GM18505 (cell line): ENCODE measurements around the gene PTGDR2.

ENCODE experiments used
- ATAC-seq: cut with Tn5 transposase; IDR thresholded peaks from one replicate; pipeline ENCODE4 v1.9.1; 2021; ENCODE audit not compliant: unreplicated experiment
- POLR2A ChIP-seq: IDR thresholded peaks from 4 replicates; pipeline ENCODE4 v1.6.1; 2011; ENCODE audit warnings: borderline replicate concordance; ENCODE audit not compliant: insufficient read depth, insufficient read length; ENCODE audit errors: extremely low read depth

Gene PTGDR2

GRCh38 chr11:60809691-60810090 is 46.1 kb downstream of the PTGDR2 start:
- ATAC-seq, result no peak
- no peak for TF ChIP-seq POLR2A

DNA sequence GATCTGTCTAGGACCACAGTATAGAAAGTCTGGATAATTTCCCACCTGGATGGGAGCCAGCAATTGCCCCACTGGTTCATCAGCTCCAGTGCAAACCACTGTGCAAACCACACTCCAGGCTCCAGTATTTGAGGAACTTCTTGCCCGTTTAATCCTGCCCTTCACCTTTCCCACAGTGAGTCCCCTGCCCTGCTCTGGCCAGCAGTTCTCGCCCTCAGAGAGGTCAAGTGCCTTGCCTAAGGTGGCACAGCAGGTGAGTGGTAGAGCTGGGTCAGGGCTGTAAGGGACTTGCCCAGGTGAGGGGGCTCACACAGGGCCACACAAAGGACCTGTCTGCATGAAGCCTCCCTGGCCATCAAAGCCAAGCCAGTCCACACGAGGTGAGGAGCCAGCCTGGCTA is 46.5 kb downstream of the PTGDR2 start:
- ATAC-seq, result no peak
- no peak for TF ChIP-seq POLR2A

GRCh38 chr11:60803273-60803936 is 52.3 kb downstream of the PTGDR2 start:
- TF ChIP-seq POLR2A, result no peak
- ATAC-seq, result no peak

GRCh38 chr11:60801194-60801593 is 54.6 kb downstream of the PTGDR2 start:
- no peak for ATAC-seq
- no peak for TF ChIP-seq POLR2A
